HG02852 (cell line): ENCODE measurements around the gene BAHCC1.
"Not testable (repeated sequence)": the region's sequence is repeated elsewhere in the genome, so short reads cannot be mapped to it uniquely, and the experiment has no call there.

Experiments used
- ATAC-seq: cut with Tn5 transposase; IDR thresholded peaks from one replicate; pipeline ENCODE4 v1.9.1; 2021; ENCODE audit warnings: mild to moderate bottlenecking, moderate library complexity; ENCODE audit not compliant: unreplicated experiment

Gene BAHCC1

GRCh38 chr17:81424151-81425017 is 29.1 kb downstream of the BAHCC1 start:
- no peak for ATAC-seq

DNA sequence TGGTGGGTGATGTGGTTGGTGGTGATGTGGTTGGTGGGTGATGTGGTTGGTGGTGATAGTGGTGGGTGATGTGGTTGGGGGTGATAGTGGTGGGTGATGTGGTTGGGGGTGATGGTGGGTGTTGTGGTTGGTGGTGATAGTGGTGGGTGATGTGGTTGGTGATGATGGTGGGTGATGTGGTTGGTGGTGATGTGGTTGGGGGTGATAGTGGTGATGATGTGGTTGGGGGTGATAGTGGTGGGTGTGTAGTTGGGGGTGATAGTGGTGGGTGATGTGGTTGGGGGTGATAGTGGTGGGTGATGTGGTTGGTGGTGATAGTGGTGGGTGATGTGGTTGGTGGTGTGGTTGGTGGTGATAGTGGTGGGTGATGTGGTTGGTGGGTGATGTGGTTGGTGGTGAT is 29.8 kb downstream of the BAHCC1 start:
- not testable (repeated sequence) for ATAC-seq

- not testable (repeated sequence) for ATAC-seq
These were observed 30.6 kb downstream of the BAHCC1 start for GRCh38 chr17:81425716-81426392.

GRCh38 chr17:81426393-81427172 is 31.3 kb downstream of the BAHCC1 start:
- ATAC-seq = no peak

GRCh38 chr17:81427173-81428120 is 32.2 kb downstream of the BAHCC1 start:
- ATAC-seq = no peak

DNA sequence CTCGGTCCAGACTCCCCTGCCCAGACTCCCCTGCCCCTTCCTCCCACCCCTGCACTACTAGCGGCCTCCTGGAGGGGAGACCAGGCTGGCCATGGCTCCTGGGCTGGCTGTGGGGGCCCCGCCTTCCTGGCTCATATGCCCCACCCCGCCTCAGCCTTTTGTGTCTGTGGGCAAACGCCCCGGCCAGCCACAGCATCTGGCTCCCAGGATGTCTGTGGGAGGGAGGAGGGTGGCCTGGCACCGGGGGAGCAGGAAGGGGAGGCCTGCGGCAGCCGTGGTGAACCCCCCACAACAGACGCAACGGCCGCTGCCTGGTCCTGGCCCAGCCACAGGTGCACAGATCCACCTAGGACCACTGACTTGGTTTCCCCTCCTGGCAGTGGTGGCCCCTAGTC is 32.9 kb downstream of the BAHCC1 start:
- no peak for ATAC-seq

GRCh38 chr17:81428516-81428915 is 33.3 kb downstream of the BAHCC1 start:
- no peak for ATAC-seq

GRCh38 chr17:81428948-81429774 is 33.9 kb downstream of the BAHCC1 start:
- ATAC-seq = no peak

- ATAC-seq = no peak
These were observed 34.7 kb downstream of the BAHCC1 start for GRCh38 chr17:81429821-81430551.

GRCh38 chr17:81431545-81432482 is 36.6 kb downstream of the BAHCC1 start:
- ATAC-seq = no peak

GRCh38 chr17:81432941-81433340 is 37.7 kb downstream of the BAHCC1 start:
- ATAC-seq = no peak

DNA sequence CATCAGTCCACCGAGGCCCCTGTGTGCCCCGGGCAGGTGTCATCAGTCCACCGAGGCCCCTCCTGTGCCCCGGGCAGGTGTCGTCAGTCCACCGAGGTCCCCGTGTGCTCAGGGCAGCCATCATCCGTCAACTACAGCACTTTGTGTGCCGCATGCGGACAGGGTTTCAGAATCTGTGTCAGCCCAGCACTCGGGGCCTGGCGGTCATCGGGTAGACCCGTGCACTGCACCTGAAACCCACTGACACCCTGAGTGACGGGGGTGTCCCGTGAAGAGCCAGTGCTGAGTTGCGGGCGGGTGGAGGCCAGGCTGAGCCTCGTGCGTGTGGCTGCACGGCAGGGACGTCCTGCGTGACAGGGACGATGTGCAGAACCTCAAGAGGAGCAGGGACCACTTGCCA is 38.4 kb downstream of the BAHCC1 start:
- no peak for ATAC-seq

GRCh38 chr17:81434072-81434471 is 38.8 kb downstream of the BAHCC1 start:
- no peak for ATAC-seq

DNA sequence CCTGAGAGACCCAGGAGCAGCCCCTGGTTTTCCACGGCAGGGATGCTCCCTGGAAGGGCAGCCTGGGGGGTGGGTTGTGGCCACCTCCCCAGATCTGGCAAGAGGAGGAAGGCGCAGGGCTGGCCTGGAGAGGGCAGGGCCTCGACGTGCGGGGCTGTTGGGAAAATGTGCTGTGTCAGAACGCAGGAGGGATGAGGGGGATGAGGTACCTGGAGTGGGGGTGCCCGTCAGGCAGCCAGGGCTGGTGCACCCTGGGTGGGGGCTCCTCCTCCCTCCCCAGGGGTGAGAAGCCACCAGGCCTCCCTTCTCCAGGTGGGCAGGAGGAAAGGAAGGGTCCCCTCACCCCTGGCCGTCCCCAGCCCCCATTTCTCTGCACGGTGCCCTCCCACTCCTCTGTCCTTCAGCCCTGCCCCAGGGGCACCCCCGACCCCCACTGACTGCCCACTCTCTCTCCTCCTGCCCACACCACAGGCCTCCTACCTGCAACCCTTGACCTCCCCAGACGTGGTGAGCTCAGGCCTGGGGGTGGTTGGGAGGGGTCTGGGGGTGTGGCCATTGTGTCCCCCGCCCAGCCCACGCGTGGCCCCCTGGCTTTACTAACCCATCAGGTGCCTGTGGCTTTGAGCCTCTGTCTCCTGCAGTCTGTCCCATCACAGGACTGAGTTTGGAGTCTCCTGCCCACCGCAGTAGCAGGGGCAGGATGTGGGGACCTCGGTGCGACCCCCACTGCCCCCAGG is 39.6 kb downstream of the BAHCC1 start:
- no peak for ATAC-seq

- no peak for ATAC-seq
These were observed 40.5 kb downstream of the BAHCC1 start for GRCh38 chr17:81435652-81436293.

GRCh38 chr17:81436294-81436849 is 41.1 kb downstream of the BAHCC1 start:
- no peak for ATAC-seq
